Measurements from ENCODE around the gene SLC25A29. TPM values are rescaled to one million over a fixed set of nuclear protein-coding genes. Genes with fewer than 3 reads are reported as not detected.
A peak's percentile ranks its signal among the peaks of the same experiment; 100 is the strongest.

SLC25A29 gene
- polyA plus RNA-seq (2013, experiment 1 of 2) = 29.6 TPM
- 31.1 TPM for polyA plus RNA-seq (2013, experiment 2 of 2)

GRCh38 chr14:100306101-100306997 lies at the start of gene SLC25A29:
Gene SLC25A29, minus strand, starts transcription at chr14:100306444. Its CDS starts 212 bp downstream, at chr14:100306232.
- peak within 1 kb of the TSS; percentile 80 for H3K23ac ChIP-seq (ENCODE audit: low read length)
- peak within 1 kb of the TSS; percentile 17 for H2BK120ac ChIP-seq (ENCODE audit: low read depth, low read length)
- H4K8ac ChIP-seq (ENCODE audit: low read depth, low read length) = peak within 1 kb of the TSS; percentile 3
- no peak within 1 kb of the TSS for H2BK15ac ChIP-seq (replicated peaks; ENCODE audit: low read depth)
- peak within 1 kb of the TSS; percentile 92 for H3K4ac ChIP-seq (ENCODE audit: low read depth, low read length)
- H3K79me1 ChIP-seq (ENCODE audit: low read length) = peaks cover 12% of the 10 kb centered on the region
- H3K27ac ChIP-seq (ENCODE audit: low read depth, low read length) = peak within 1 kb of the TSS; percentile 83
- no CpG with 5 or more reads among the region's 131 CpGs for WGBS (ENCODE audit: extremely low coverage, insufficient coverage, low lambda C conversion rate)
- H2AK5ac ChIP-seq (ENCODE audit: low read length) = no peak within 1 kb of the TSS
- H3K18ac ChIP-seq (ENCODE audit: low read length) = peak within 1 kb of the TSS; percentile 91
- H3K4me3 ChIP-seq (ENCODE audit: low read length) = peak within 1 kb of the TSS; percentile 76
- peak within 1 kb of the TSS; percentile 85 for H3K9ac ChIP-seq (ENCODE audit: low read length)
- peak within 1 kb of the TSS; percentile 94 for H3K4me2 ChIP-seq (ENCODE audit: low read length)
- no peaks in the 10 kb centered on the region for H3K27me3 ChIP-seq (ENCODE audit: insufficient read depth, low read length, poor library complexity)
- peaks cover 15% of the 10 kb centered on the region for H3K79me2 ChIP-seq (ENCODE audit: control insufficient read depth, insufficient read depth, low read length)
- H3K36me3 ChIP-seq (ENCODE audit: control insufficient read depth, insufficient read depth, low read length) = no peaks in the 10 kb centered on the region
- H2BK5ac ChIP-seq (ENCODE audit: low read length) = peak within 1 kb of the TSS; percentile 59
- peaks cover 11% of the 10 kb centered on the region for H3K4me1 ChIP-seq (ENCODE audit: control insufficient read depth, low read depth, low read length)
- no peak within 1 kb of the TSS for H4K5ac ChIP-seq (ENCODE audit: low read length)
- DNase-seq = peak; percentile 94
- peak within 1 kb of the TSS; percentile 96 for H3K56ac ChIP-seq (ENCODE audit: low read length)

GRCh38 chr14:100350986-100351385 lies 44.7 kb upstream of the SLC25A29 start:
- Histone ChIP-seq H4K5ac (ENCODE audit: low read length) (no peak overlapping the region), H3K56ac (ENCODE audit: low read length) (no peak overlapping the region)
- no peak for DNase-seq

GRCh38 chr14:100350276-100350926 lies 44.2 kb upstream of the SLC25A29 start:
- Histone ChIP-seq H3K18ac (ENCODE audit: low read length) (no peak overlapping the region), H3K4me1 (ENCODE audit: control insufficient read depth, low read depth, low read length) (no peaks in the 10 kb centered on the region), H4K5ac (ENCODE audit: low read length) (no peak overlapping the region), H3K4me2 (ENCODE audit: low read length) (no peak overlapping the region), H3K79me1 (ENCODE audit: low read length) (no peaks in the 10 kb centered on the region), H3K27me3 (ENCODE audit: insufficient read depth, low read length, poor library complexity) (no peaks in the 10 kb centered on the region), H2BK15ac (replicated peaks; ENCODE audit: low read depth) (no peak overlapping the region), H3K27ac (ENCODE audit: low read depth, low read length) (no peak overlapping the region), H3K4ac (ENCODE audit: low read depth, low read length) (no peak overlapping the region), H3K9ac (ENCODE audit: low read length) (no peak overlapping the region), H2AK5ac (ENCODE audit: low read length) (no peak overlapping the region), H4K8ac (ENCODE audit: low read depth, low read length) (no peak overlapping the region), H2BK120ac (ENCODE audit: low read depth, low read length) (no peak overlapping the region), H2BK5ac (ENCODE audit: low read length) (no peak overlapping the region), H3K23ac (ENCODE audit: low read length) (no peak overlapping the region), H3K36me3 (ENCODE audit: control insufficient read depth, insufficient read depth, low read length) (peaks cover 35% of the 10 kb centered on the region), H3K79me2 (ENCODE audit: control insufficient read depth, insufficient read depth, low read length) (no peaks in the 10 kb centered on the region), H3K56ac (ENCODE audit: low read length) (no peak overlapping the region), H3K4me3 (ENCODE audit: low read length) (no peak overlapping the region)
- no CpG with 5 or more reads among the region's 11 CpGs for WGBS (ENCODE audit: extremely low coverage, insufficient coverage, low lambda C conversion rate)
- DNase-seq = no peak

More at GRCh38 chr14:100350986-100351385, 44.7 kb upstream of the SLC25A29 start:
- H2AK5ac ChIP-seq (ENCODE audit: low read length) = no peak overlapping the region
- H3K36me3 ChIP-seq (ENCODE audit: control insufficient read depth, insufficient read depth, low read length) = peaks cover 33% of the 10 kb centered on the region
- no peak overlapping the region for H4K8ac ChIP-seq (ENCODE audit: low read depth, low read length)
- H3K4me3 ChIP-seq (ENCODE audit: low read length) = no peak overlapping the region
- no peak overlapping the region for H3K18ac ChIP-seq (ENCODE audit: low read length)
- H3K9ac ChIP-seq (ENCODE audit: low read length) = no peak overlapping the region
- no peaks in the 10 kb centered on the region for H3K4me1 ChIP-seq (ENCODE audit: control insufficient read depth, low read depth, low read length)
- H3K27me3 ChIP-seq (ENCODE audit: insufficient read depth, low read length, poor library complexity) = no peaks in the 10 kb centered on the region
- no peak overlapping the region for H3K4me2 ChIP-seq (ENCODE audit: low read length)
- H2BK120ac ChIP-seq (ENCODE audit: low read depth, low read length) = no peak overlapping the region
- no peak overlapping the region for H3K4ac ChIP-seq (ENCODE audit: low read depth, low read length)
- no CpG with 5 or more reads among the region's 5 CpGs for WGBS (ENCODE audit: extremely low coverage, insufficient coverage, low lambda C conversion rate)
- H3K79me2 ChIP-seq (ENCODE audit: control insufficient read depth, insufficient read depth, low read length) = no peaks in the 10 kb centered on the region
- H2BK5ac ChIP-seq (ENCODE audit: low read length) = no peak overlapping the region
- H3K27ac ChIP-seq (ENCODE audit: low read depth, low read length) = no peak overlapping the region
- H3K23ac ChIP-seq (ENCODE audit: low read length) = no peak overlapping the region
- H3K79me1 ChIP-seq (ENCODE audit: low read length) = no peaks in the 10 kb centered on the region
- no peak overlapping the region for H2BK15ac ChIP-seq (replicated peaks; ENCODE audit: low read depth)

- Histone ChIP-seq H2BK15ac (replicated peaks; ENCODE audit: low read depth) (no peak overlapping the region), H3K79me2 (ENCODE audit: control insufficient read depth, insufficient read depth, low read length) (no peaks in the 10 kb centered on the region), H3K27me3 (ENCODE audit: insufficient read depth, low read length, poor library complexity) (no peaks in the 10 kb centered on the region), H3K56ac (ENCODE audit: low read length) (no peak overlapping the region), H2BK5ac (ENCODE audit: low read length) (no peak overlapping the region), H2AK5ac (ENCODE audit: low read length) (no peak overlapping the region), H3K27ac (ENCODE audit: low read depth, low read length) (peak overlapping the region; percentile 3), H3K18ac (ENCODE audit: low read length) (no peak overlapping the region), H3K79me1 (ENCODE audit: low read length) (no peaks in the 10 kb centered on the region), H4K8ac (ENCODE audit: low read depth, low read length) (no peak overlapping the region), H3K36me3 (ENCODE audit: control insufficient read depth, insufficient read depth, low read length) (peaks cover 32% of the 10 kb centered on the region), H3K4me2 (ENCODE audit: low read length) (no peak overlapping the region), H3K23ac (ENCODE audit: low read length) (no peak overlapping the region), H3K4me1 (ENCODE audit: control insufficient read depth, low read depth, low read length) (no peaks in the 10 kb centered on the region), H2BK120ac (ENCODE audit: low read depth, low read length) (no peak overlapping the region), H3K4me3 (ENCODE audit: low read length) (no peak overlapping the region), H4K5ac (ENCODE audit: low read length) (no peak overlapping the region), H3K4ac (ENCODE audit: low read depth, low read length) (no peak overlapping the region), H3K9ac (ENCODE audit: low read length) (no peak overlapping the region)
- WGBS (ENCODE audit: extremely low coverage, insufficient coverage, low lambda C conversion rate) = no CpG with 5 or more reads among the region's 14 CpGs
- DNase-seq = no peak
Observed at GRCh38 chr14:100348784-100349685, 42.8 kb upstream of the SLC25A29 start.

- Histone ChIP-seq H3K4ac (ENCODE audit: low read depth, low read length) (no peak overlapping the region), H3K79me2 (ENCODE audit: control insufficient read depth, insufficient read depth, low read length) (no peaks in the 10 kb centered on the region), H4K5ac (ENCODE audit: low read length) (no peak overlapping the region), H3K27ac (ENCODE audit: low read depth, low read length) (no peak overlapping the region), H2AK5ac (ENCODE audit: low read length) (no peak overlapping the region), H3K27me3 (ENCODE audit: insufficient read depth, low read length, poor library complexity) (no peaks in the 10 kb centered on the region), H3K36me3 (ENCODE audit: control insufficient read depth, insufficient read depth, low read length) (peaks cover 26% of the 10 kb centered on the region), H3K4me1 (ENCODE audit: control insufficient read depth, low read depth, low read length) (no peaks in the 10 kb centered on the region), H3K79me1 (ENCODE audit: low read length) (no peaks in the 10 kb centered on the region), H3K18ac (ENCODE audit: low read length) (no peak overlapping the region), H2BK120ac (ENCODE audit: low read depth, low read length) (no peak overlapping the region), H2BK15ac (replicated peaks; ENCODE audit: low read depth) (no peak overlapping the region), H3K23ac (ENCODE audit: low read length) (no peak overlapping the region), H2BK5ac (ENCODE audit: low read length) (no peak overlapping the region), H3K56ac (ENCODE audit: low read length) (no peak overlapping the region), H3K4me3 (ENCODE audit: low read length) (no peak overlapping the region), H3K9ac (ENCODE audit: low read length) (no peak overlapping the region), H3K4me2 (ENCODE audit: low read length) (no peak overlapping the region), H4K8ac (ENCODE audit: low read depth, low read length) (no peak overlapping the region)
- no CpG with 5 or more reads among the region's 12 CpGs for WGBS (ENCODE audit: extremely low coverage, insufficient coverage, low lambda C conversion rate)
- no peak for DNase-seq
Observed at GRCh38 chr14:100348253-100348729, 42.0 kb upstream of the SLC25A29 start.
